ENCODE data around the gene MAFF.

GRCh38 chr22:38230916-38231315 lies 29.1 kb downstream of the MAFF start:
- TF ChIP-seq POLR2A (IDR thresholded peaks at IDR 0.05; ENCODE audit: low read length) (no peak), GATA1 (IDR thresholded peaks at IDR 0.05; ENCODE audit: low read depth, low read length) (no peak)
